ENCODE results near the gene PRPF8. TPM values are rescaled to one million over a fixed set of nuclear protein-coding genes. Genes with fewer than 3 reads are reported as not detected.

The PRPF8 gene
- total and polyA plus RNA-seq, 10 of the 15 experiments (the other 5 are each of a cell fraction or from before 2014, with no cell fraction given): 77.2 to 337 (median 162) TPM

DNA sequence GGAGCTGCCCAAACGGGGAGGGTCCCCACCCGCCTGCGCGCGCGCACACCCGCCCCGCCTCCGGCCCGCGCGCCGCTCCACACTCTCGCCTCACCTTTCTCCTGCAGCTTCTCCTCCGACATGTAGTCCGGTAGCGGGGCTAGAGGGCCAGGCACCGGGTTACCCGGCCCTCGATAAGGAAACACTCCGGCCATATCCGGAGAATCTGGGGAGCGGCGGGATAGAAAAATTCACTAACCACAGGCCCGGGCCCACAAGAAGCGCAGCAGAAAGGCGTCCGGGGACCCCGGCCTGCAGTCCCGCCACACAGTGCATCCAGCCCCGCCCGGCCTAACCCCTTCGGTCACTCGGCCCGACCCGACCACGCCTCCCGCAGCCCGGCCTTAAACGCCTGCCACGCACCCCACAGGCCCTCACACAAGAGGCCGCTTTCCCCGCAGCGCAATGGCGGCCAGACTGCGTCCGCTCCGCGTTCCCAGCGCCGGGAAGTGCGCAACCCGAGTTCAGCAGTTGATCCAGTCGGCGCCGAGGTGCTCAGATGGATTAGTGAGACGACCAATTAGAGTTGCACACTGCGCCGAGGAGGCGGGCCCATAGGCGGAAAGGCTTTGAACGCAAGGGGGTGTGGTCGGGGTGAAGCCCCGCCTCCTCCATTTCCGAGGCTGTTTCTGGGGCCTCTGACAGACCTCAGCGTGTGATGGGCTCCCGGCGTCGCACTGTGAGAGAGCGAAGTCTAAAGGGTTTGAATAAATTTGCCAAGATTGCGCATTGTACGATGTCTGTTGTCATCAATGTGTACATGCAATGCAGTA, at the start of gene PRPF8 (continued):
- TF ChIP-seq BHLHE40 (IDR thresholded peaks at IDR 0.05; ENCODE audit: borderline replicate concordance in 1 of 2, low read depth in 2 of 2, low read length in 1 of 2): peak; percentile 15 to 28; a peak in 1 of 4 replicates
- TF ChIP-seq, protein P1, sequence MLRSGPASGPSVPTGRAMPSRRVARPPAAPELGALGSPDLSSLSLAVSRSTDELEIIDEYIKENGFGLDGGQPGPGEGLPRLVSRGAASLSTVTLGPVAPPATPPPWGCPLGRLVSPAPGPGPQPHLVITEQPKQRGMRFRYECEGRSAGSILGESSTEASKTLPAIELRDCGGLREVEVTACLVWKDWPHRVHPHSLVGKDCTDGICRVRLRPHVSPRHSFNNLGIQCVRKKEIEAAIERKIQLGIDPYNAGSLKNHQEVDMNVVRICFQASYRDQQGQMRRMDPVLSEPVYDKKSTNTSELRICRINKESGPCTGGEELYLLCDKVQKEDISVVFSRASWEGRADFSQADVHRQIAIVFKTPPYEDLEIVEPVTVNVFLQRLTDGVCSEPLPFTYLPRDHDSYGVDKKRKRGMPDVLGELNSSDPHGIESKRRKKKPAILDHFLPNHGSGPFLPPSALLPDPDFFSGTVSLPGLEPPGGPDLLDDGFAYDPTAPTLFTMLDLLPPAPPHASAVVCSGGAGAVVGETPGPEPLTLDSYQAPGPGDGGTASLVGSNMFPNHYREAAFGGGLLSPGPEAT (IDR thresholded peaks at IDR 0.05; ENCODE audit: low read depth): 0 out of 2 replicates have a peak, but pooled peaks have one; percentile 61
- TF ChIP-seq MXI1 (IDR thresholded peaks at IDR 0.05; ENCODE audit: low read depth, low read length): peak; percentile 83
- TF ChIP-seq RB1 (IDR thresholded peaks at IDR 0.05; ENCODE audit: borderline replicate concordance): peak; percentile 49
- TF ChIP-seq SMARCA5 (IDR thresholded peaks at IDR 0.05): no peak
- TF ChIP-seq, protein P2, sequence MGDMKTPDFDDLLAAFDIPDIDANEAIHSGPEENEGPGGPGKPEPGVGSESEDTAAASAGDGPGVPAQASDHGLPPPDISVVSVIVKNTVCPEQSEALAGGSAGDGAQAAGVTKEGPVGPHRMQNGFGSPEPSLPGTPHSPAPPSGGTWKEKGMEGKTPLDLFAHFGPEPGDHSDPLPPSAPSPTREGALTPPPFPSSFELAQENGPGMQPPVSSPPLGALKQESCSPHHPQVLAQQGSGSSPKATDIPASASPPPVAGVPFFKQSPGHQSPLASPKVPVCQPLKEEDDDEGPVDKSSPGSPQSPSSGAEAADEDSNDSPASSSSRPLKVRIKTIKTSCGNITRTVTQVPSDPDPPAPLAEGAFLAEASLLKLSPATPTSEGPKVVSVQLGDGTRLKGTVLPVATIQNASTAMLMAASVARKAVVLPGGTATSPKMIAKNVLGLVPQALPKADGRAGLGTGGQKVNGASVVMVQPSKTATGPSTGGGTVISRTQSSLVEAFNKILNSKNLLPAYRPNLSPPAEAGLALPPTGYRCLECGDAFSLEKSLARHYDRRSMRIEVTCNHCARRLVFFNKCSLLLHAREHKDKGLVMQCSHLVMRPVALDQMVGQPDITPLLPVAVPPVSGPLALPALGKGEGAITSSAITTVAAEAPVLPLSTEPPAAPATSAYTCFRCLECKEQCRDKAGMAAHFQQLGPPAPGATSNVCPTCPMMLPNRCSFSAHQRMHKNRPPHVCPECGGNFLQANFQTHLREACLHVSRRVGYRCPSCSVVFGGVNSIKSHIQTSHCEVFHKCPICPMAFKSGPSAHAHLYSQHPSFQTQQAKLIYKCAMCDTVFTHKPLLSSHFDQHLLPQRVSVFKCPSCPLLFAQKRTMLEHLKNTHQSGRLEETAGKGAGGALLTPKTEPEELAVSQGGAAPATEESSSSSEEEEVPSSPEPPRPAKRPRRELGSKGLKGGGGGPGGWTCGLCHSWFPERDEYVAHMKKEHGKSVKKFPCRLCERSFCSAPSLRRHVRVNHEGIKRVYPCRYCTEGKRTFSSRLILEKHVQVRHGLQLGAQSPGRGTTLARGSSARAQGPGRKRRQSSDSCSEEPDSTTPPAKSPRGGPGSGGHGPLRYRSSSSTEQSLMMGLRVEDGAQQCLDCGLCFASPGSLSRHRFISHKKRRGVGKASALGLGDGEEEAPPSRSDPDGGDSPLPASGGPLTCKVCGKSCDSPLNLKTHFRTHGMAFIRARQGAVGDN (IDR thresholded peaks at IDR 0.05): 0 out of 2 replicates have a peak, but pooled peaks have one; percentile 48
- TF ChIP-seq HDAC6 (IDR thresholded peaks at IDR 0.05; ENCODE audit: unreplicated experiment): no peak
- TF ChIP-seq SREBF1 (IDR thresholded peaks at IDR 0.05; ENCODE audit: low read length): no peak
- no peak; a peak in 1 of 4 replicates for TF ChIP-seq IKZF2 (IDR thresholded peaks at IDR 0.05)
- no peak for TF ChIP-seq IRF4 (IDR thresholded peaks at IDR 0.05; ENCODE audit: low read depth, low read length)
- TF ChIP-seq CHD4 (IDR thresholded peaks at IDR 0.05): no peak
- TF ChIP-seq NFYB (IDR thresholded peaks at IDR 0.05; ENCODE audit: insufficient read depth, low read depth, low read length): peak; percentile 87
- TF ChIP-seq, protein P3, sequence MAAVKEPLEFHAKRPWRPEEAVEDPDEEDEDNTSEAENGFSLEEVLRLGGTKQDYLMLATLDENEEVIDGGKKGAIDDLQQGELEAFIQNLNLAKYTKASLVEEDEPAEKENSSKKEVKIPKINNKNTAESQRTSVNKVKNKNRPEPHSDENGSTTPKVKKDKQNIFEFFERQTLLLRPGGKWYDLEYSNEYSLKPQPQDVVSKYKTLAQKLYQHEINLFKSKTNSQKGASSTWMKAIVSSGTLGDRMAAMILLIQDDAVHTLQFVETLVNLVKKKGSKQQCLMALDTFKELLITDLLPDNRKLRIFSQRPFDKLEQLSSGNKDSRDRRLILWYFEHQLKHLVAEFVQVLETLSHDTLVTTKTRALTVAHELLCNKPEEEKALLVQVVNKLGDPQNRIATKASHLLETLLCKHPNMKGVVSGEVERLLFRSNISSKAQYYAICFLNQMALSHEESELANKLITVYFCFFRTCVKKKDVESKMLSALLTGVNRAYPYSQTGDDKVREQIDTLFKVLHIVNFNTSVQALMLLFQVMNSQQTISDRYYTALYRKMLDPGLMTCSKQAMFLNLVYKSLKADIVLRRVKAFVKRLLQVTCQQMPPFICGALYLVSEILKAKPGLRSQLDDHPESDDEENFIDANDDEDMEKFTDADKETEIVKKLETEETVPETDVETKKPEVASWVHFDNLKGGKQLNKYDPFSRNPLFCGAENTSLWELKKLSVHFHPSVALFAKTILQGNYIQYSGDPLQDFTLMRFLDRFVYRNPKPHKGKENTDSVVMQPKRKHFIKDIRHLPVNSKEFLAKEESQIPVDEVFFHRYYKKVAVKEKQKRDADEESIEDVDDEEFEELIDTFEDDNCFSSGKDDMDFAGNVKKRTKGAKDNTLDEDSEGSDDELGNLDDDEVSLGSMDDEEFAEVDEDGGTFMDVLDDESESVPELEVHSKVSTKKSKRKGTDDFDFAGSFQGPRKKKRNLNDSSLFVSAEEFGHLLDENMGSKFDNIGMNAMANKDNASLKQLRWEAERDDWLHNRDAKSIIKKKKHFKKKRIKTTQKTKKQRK (IDR thresholded peaks at IDR 0.05; ENCODE audit: low read depth, low read length): peak; percentile 56; the same call in 1 of the 2 replicates
- TF ChIP-seq, protein P4, sequence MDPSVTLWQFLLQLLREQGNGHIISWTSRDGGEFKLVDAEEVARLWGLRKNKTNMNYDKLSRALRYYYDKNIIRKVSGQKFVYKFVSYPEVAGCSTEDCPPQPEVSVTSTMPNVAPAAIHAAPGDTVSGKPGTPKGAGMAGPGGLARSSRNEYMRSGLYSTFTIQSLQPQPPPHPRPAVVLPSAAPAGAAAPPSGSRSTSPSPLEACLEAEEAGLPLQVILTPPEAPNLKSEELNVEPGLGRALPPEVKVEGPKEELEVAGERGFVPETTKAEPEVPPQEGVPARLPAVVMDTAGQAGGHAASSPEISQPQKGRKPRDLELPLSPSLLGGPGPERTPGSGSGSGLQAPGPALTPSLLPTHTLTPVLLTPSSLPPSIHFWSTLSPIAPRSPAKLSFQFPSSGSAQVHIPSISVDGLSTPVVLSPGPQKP (IDR thresholded peaks at IDR 0.05; ENCODE audit: low read depth, low read length): no peak
- 0 out of 2 replicates have a peak, but pooled peaks have one; percentile 54 for TF ChIP-seq ESRRA (IDR thresholded peaks at IDR 0.05; ENCODE audit: low read length)
- TF ChIP-seq FOS (IDR thresholded peaks at IDR 0.05; ENCODE audit: borderline replicate concordance, extremely low read depth, insufficient read length): peak; percentile 52
- no peak for TF ChIP-seq HDAC2 (IDR thresholded peaks at IDR 0.05)
- peak; percentile 88 for TF ChIP-seq GABPA (IDR thresholded peaks at IDR 0.05; ENCODE audit: low read depth)
- TF ChIP-seq ATF7 (IDR thresholded peaks at IDR 0.05; ENCODE audit: low read depth): no peak; the same call in 1 of the 2 replicates
- TF ChIP-seq IKZF1 (conservative IDR thresholded peaks at IDR 0.05): peak; percentile 76
